HTERT RPE-1 (cell line): ENCODE results near the gene C1QTNF5.
"Not testable (repeated sequence)": the region's sequence is repeated elsewhere in the genome, so short reads cannot be mapped to it uniquely, and the experiment has no call there.

Source experiments
- in situ Hi-C: fragments of 300-500 bp; cut with MboI; formaldehyde crosslinking; loops from 4 replicates; pipeline ENCODE4 v1.14.3; 2020; ENCODE audit warnings: low sequenced_read_pairs

Gene C1QTNF5

GRCh38 chr11:119340335-119341221, at the start of gene C1QTNF5:
Gene C1QTNF5 (minus strand): TSS chr11:119340883. CDS start chr11:119340397, 486 bp downstream.
- in situ Hi-C loops = no loop called here

- in situ Hi-C loops = no loop called here
Observed at GRCh38 chr11:119389611-119390254, 49.0 kb upstream of the C1QTNF5 start.

GRCh38 chr11:119388103-119388502, 47.4 kb upstream of the C1QTNF5 start:
- in situ Hi-C loops = no loop called here

GRCh38 chr11:119384332-119384731, 43.6 kb upstream of the C1QTNF5 start:
- in situ Hi-C loops = no loop called here

GRCh38 chr11:119382513-119382912, 41.8 kb upstream of the C1QTNF5 start:
- in situ Hi-C loops = not testable (repeated sequence)

- in situ Hi-C loops = no loop called here
Observed at GRCh38 chr11:119382101-119382500, 41.4 kb upstream of the C1QTNF5 start.

- in situ Hi-C loops = no loop called here
Observed at GRCh38 chr11:119381181-119381988, 40.7 kb upstream of the C1QTNF5 start, which contains the start of gene USP2. Gene USP2 (minus strand): TSS chr11:119381690. CDS start chr11:119373480, 8,210 bp downstream.

- in situ Hi-C loops = no loop called here
Observed at GRCh38 chr11:119380827-119381180, 40.1 kb upstream of the C1QTNF5 start.

- in situ Hi-C loops = no loop called here
Observed at GRCh38 chr11:119380160-119380826, 39.6 kb upstream of the C1QTNF5 start.

- in situ Hi-C loops = no loop called here
Observed at GRCh38 chr11:119378851-119379465, 38.3 kb upstream of the C1QTNF5 start.

- in situ Hi-C loops = no loop called here
Observed at GRCh38 chr11:119377961-119378667, 37.4 kb upstream of the C1QTNF5 start.

GRCh38 chr11:119377112-119377901, 36.6 kb upstream of the C1QTNF5 start:
- in situ Hi-C loops = no loop called here

- in situ Hi-C loops = no loop called here
Observed at GRCh38 chr11:119376197-119376847, 35.6 kb upstream of the C1QTNF5 start.

- in situ Hi-C loops = no loop called here
Observed at GRCh38 chr11:119375337-119376196, 34.9 kb upstream of the C1QTNF5 start.

- in situ Hi-C loops = no loop called here
Observed at GRCh38 chr11:119374632-119375336, 34.1 kb upstream of the C1QTNF5 start.

- in situ Hi-C loops = no loop called here
Observed at GRCh38 chr11:119373921-119374631, 33.4 kb upstream of the C1QTNF5 start.
